GM12874 (cell line): Measurements from ENCODE around the gene RND2.

Source experiments
- CTCF ChIP-seq: IDR thresholded peaks from 2 replicates; pipeline ENCODE4 v1.5.1; 2011; ENCODE audit warnings: low read depth, mild to moderate bottlenecking, control low read depth, low read length, moderate library complexity; ENCODE audit not compliant: insufficient read depth

The RND2 gene

GRCh38 chr17:43020030-43020621 is 4.9 kb upstream of the RND2 start:
- TF ChIP-seq CTCF, result no peak

- no peak for TF ChIP-seq CTCF
These were observed 4.0 kb upstream of the RND2 start for GRCh38 chr17:43020789-43021740.

- no peak for TF ChIP-seq CTCF
These were observed 3.1 kb upstream of the RND2 start, which contains the start of gene VAT1 for GRCh38 chr17:43021741-43022512. Gene VAT1 (minus strand): TSS chr17:43022385. CDS start chr17:43022322, 63 bp downstream.

GRCh38 chr17:43025290-43025657 is 243 bp downstream of the RND2 start:
- no peak for TF ChIP-seq CTCF

GRCh38 chr17:43025766-43026537 is 921 bp downstream of the RND2 start:
- TF ChIP-seq CTCF, result no peak

- no peak for TF ChIP-seq CTCF
These were observed 1.6 kb downstream of the RND2 start for GRCh38 chr17:43026595-43026994.
